Fibroblast of lung (primary cell): ENCODE measurements around the gene CCDC97. TPM values are rescaled to one million over a fixed set of nuclear protein-coding genes. Genes with fewer than 3 reads are reported as not detected.

Source experiments
- DNase-seq, 2 donors: peaks; one replicate each; pipeline versions ENCODE4 v3.0.0 to v3.0.0-alpha.2; 2010; ENCODE audit warnings: low read depth in 2 of 2
- H2AFZ ChIP-seq: 2 replicates; pipeline ENCODE4 v1.5.1; 2012; ENCODE audit warnings: low read length, control low read depth, inconsistent platforms
- H3K27ac ChIP-seq: 2 replicates; pipeline ENCODE4 v1.5.1; 2011; ENCODE audit warnings: low read length, control low read depth; ENCODE audit not compliant: insufficient read depth
- H3K27me3 ChIP-seq: 2 replicates; pipeline ENCODE4 v1.5.1; 2011; ENCODE audit warnings: mild to moderate bottlenecking, low read length; ENCODE audit not compliant: control insufficient read depth, insufficient read depth
- H3K36me3 ChIP-seq: 2 replicates; pipeline ENCODE4 v1.5.1; 2011; ENCODE audit warnings: low read length; ENCODE audit not compliant: control insufficient read depth, insufficient read depth
- H3K4me1 ChIP-seq: 2 replicates; pipeline ENCODE4 v1.5.1; 2011; ENCODE audit warnings: low read length; ENCODE audit not compliant: control insufficient read depth, insufficient read depth; ENCODE audit errors: extremely low read depth
- H3K4me2 ChIP-seq: 2 replicates; pipeline ENCODE4 v1.5.1; 2011; ENCODE audit warnings: low read length, control low read depth; ENCODE audit not compliant: insufficient read depth; ENCODE audit errors: extremely low read depth
- H3K4me3 ChIP-seq, 4 experiments: fragments of 200-600 bp in 1 of 4; sonication (generic) in 1 of 4; replicated peaks in 1 of 4; 2 replicates each; pipeline ENCODE4 v1.5.1; 2011 to 2016; ENCODE audit warnings: low read length in 4 of 4, low read depth in 3 of 4, mild to moderate bottlenecking in 3 of 4, control low read depth in 2 of 4, inconsistent platforms in 1 of 4, mixed read lengths in 1 of 4; ENCODE audit not compliant: insufficient read depth in 1 of 4; ENCODE audit errors: control extremely low read depth in 1 of 4
- H3K79me2 ChIP-seq: 2 replicates; pipeline ENCODE4 v1.5.1; 2012; ENCODE audit warnings: mild to moderate bottlenecking, low read length, inconsistent platforms; ENCODE audit not compliant: control insufficient read depth, insufficient read depth
- H3K9ac ChIP-seq: 2 replicates; pipeline ENCODE4 v1.5.1; 2011; ENCODE audit warnings: mild to moderate bottlenecking, low read length, control low read depth; ENCODE audit not compliant: insufficient read depth
- H3K9me3 ChIP-seq: 2 replicates; pipeline ENCODE4 v1.5.1; 2012; ENCODE audit warnings: low read depth, low read length; ENCODE audit not compliant: control insufficient read depth, insufficient read depth
- H4K20me1 ChIP-seq: 2 replicates; pipeline ENCODE4 v1.5.1; 2011; ENCODE audit warnings: low read length; ENCODE audit not compliant: control insufficient read depth, insufficient read depth; ENCODE audit errors: extremely low read depth
- CTCF ChIP-seq, 2 donors: IDR thresholded peaks in 1 of 2; conservative IDR thresholded peaks in 1 of 2; 1 replicate in 1 of 2; 2 replicates in 1 of 2; pipeline ENCODE4 v1.5.1; 2011 to 2012; ENCODE audit warnings: low read length in 2 of 2, control low read depth in 1 of 2, inconsistent platforms in 1 of 2, low read depth in 1 of 2, mild to moderate bottlenecking in 1 of 2
- EZH2 ChIP-seq: IDR thresholded peaks from 2 replicates; pipeline ENCODE4 v1.5.1; 2012; ENCODE audit warnings: low read length, control low read depth, mild to moderate bottlenecking; ENCODE audit errors: missing control alignments
- polyA plus RNA-seq, 2 donors: library from polyadenylated mRNA; depleted of rRNA in 1 of 2; stranded (reverse) in 1 of 2; unstranded in 1 of 2; fragments of >200 nt; gene quantifications; 2 replicates each; pipeline ENCODE4 v1.2.1, GENCODE V29; 2011 to 2012; ENCODE audit warnings: missing spikeins in 1 of 2
- total RNA-seq: library from RNA; depleted of rRNA; stranded (reverse); fragments of >200 nt; gene quantifications from 2 replicates; pipeline ENCODE4 v1.2.1, GENCODE V29; 2014

CCDC97 gene
- total and polyA plus RNA-seq, 2 donors (not counting 1 experiment from before 2014, with no cell fraction given), result 6.3 to 7.8 TPM

DNA sequence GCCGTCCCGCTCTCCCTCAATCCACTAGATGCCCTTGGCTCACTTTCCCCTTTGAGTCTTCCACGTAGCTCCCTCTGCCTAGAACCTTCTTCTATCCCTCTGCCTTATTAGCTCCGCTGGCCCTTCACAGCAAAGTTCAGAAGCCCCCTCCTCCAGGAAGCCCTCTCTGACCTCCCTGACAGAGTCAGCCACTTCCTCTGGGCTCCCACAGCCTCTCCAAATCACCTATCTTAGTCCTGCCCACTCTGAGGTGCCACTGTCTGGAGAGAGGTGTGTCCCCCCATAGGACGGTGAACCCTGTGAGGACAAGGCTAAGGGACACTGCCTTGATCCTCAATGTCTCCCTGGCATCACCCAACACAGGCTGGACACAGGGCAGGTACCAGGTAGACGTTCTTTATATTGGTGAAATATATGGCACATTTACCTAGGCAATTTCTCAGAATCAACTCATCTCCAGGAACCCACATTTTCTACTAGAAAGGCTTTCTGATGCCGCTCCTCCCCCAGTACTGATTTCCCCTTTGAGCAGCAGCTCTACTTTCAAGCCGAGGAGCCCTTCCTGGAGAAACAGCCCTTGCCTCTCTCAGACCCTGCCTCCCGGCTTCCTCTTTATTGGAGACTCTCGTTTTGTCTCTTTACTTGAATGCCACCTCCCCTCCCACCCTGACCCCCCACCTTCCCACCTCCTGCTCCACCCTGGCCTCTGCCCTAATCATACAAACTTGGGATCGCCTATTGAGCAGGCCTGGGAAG is 47.2 kb downstream of the CCDC97 start:
- H4K20me1 ChIP-seq, result no peaks in the 10 kb centered on the region
- H3K27ac ChIP-seq, result no peak overlapping the region
- H3K36me3 ChIP-seq, result no peaks in the 10 kb centered on the region
- H3K27me3 ChIP-seq, result no peaks in the 10 kb centered on the region
- TF ChIP-seq EZH2 (no peak), CTCF (conservative IDR thresholded peaks at IDR 0.05 in 1 of 2, IDR thresholded peaks at IDR 0.05 in 1 of 2; ENCODE audit: low read depth in 1 of 2, low read length in 2 of 2) (no peak)
- no peak overlapping the region for H3K4me2 ChIP-seq
- no peak overlapping the region for H2AFZ ChIP-seq
- no peaks in the 10 kb centered on the region for H3K4me1 ChIP-seq
- peaks cover 11% of the 10 kb centered on the region for H3K79me2 ChIP-seq
- H3K4me3 ChIP-seq, result no peak overlapping the region
- no peak for DNase-seq
- no peaks in the 10 kb centered on the region for H3K9me3 ChIP-seq
- no peak overlapping the region for H3K9ac ChIP-seq

DNA sequence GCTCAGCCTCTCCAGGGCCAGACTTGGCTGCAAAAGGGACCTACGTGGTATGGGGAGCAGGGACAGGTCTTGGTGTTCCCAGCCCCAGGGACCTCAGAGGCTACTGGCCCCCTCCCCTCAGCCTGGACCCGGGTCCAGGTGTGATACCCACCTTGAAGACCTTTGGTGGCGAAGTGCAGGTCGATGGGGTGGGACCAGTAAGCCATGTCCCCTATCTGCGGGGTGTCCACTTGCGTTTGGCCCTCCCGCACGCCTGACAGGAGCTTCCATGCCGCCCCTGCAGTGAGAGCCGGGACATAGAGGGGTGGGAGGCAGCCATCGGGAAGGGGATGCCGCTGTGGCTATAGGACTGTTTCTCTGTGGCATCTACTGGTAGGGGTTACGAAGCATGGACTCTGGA is 47.8 kb downstream of the CCDC97 start:
- Histone ChIP-seq H3K4me3 (no peak overlapping the region), H4K20me1 (no peaks in the 10 kb centered on the region), H3K79me2 (peaks cover 5% of the 10 kb centered on the region), H3K27ac (no peak overlapping the region), H3K4me2 (no peak overlapping the region), H3K27me3 (no peaks in the 10 kb centered on the region), H3K36me3 (no peaks in the 10 kb centered on the region), H3K9ac (no peak overlapping the region), H2AFZ (no peak overlapping the region), H3K9me3 (no peaks in the 10 kb centered on the region), H3K4me1 (no peaks in the 10 kb centered on the region)
- no peak for DNase-seq
- TF ChIP-seq EZH2, result no peak
- TF ChIP-seq CTCF (conservative IDR thresholded peaks at IDR 0.05 in 1 of 2, IDR thresholded peaks at IDR 0.05 in 1 of 2; ENCODE audit: low read depth in 1 of 2, low read length in 2 of 2), result no peak

DNA sequence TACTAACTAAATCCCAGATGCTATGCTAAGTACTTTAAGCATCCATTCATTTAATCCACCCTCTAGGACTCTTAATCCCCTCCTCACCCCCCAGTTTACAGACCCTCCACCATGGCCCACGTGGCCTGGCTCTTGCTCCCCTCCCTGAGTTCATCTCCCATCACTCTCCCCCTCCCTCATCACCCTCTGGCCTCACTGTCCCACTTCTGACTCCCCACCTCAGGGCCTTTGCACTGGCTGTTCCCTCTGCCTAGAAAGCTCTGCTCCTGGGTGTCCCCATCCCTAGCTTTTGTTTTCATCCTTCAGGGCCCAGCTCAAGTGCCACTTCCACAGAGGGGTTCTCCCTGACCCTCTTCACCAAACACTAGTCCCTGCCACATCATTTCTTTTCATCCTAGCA is 49.8 kb downstream of the CCDC97 start:
- H2AFZ ChIP-seq, result no peak overlapping the region
- no peaks in the 10 kb centered on the region for H4K20me1 ChIP-seq
- H3K4me3 ChIP-seq, result no peak overlapping the region
- no peaks in the 10 kb centered on the region for H3K27me3 ChIP-seq
- H3K9me3 ChIP-seq, result no peaks in the 10 kb centered on the region
- no peak for DNase-seq
- H3K27ac ChIP-seq, result no peak overlapping the region
- H3K9ac ChIP-seq, result no peak overlapping the region
- peaks cover 3% of the 10 kb centered on the region for H3K79me2 ChIP-seq
- TF ChIP-seq CTCF (conservative IDR thresholded peaks at IDR 0.05 in 1 of 2, IDR thresholded peaks at IDR 0.05 in 1 of 2; ENCODE audit: low read depth in 1 of 2, low read length in 2 of 2) (no peak), EZH2 (no peak)
- peaks cover 2% of the 10 kb centered on the region for H3K4me1 ChIP-seq
- no peak overlapping the region for H3K4me2 ChIP-seq
- no peaks in the 10 kb centered on the region for H3K36me3 ChIP-seq
